Inflammatory macrophage (primary cell): ENCODE data around the gene SLC12A3.

Experiments used
- DNase-seq, 2 donors: peaks; one replicate each; pipeline ENCODE4 v3.0.0-alpha.2; 2020 to 2022

SLC12A3 gene

DNA sequence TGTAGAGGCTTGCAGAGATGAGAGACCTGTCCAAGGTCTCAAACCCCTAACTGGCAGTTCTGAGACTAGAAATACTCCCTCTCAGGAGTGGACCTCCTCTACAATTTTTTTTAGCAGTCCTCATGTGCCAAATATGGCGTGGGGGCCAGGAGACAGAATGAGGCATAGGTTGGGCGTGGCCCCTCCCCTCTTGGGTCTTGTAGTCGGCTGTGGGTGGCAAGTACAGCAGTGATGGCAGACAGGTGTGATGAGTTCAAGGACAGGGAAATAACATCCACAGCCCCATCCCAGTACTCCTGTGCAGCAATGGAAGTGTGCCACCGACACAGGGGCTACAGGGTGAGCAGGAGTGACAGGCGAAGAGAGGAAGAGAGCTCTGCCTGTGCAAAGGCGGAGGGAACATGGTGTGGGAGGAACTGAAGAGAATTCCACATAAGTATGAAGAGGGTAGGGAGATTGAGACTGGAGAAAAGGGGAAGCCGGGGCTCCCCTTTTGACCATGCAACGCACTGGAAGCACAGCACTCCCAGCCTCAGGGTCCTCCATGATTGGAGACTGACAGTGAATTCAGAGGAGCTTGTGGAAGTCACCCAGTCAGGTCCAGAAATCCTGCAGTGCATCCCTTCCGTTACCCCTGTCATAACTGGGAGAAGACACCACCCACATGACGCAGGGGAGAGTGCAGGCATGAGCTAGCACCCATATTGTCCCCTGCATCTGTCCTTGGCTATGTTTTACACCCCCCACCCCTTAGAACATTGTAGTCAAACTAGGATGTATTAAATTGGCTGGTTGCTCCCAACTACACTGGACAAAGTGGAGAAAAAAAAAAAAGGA, 82.0 kb downstream of the SLC12A3 start:
- peak; percentile 12 to 52 for DNase-seq

DNA sequence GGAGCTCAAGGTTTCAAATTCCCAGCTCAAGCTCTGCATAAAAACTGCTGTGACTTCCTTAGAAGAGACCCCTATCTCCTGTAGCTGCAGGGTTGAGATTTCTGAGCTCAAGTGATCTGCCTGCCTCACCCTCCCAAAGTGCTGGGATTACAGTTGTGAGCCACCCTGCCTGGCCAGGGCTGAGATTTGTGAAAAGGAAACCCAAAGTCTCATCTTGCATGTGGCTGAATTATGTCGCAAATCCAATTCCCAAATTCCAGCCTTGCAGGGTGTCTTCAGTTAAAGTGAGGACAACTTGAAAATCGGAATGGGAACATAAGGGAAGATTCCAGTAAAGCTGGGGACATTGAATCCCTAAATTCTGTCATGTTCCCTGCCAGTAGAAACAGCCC, 82.6 kb downstream of the SLC12A3 start:
- peak in 1 of 2 donors; percentile 1 for DNase-seq

DNA sequence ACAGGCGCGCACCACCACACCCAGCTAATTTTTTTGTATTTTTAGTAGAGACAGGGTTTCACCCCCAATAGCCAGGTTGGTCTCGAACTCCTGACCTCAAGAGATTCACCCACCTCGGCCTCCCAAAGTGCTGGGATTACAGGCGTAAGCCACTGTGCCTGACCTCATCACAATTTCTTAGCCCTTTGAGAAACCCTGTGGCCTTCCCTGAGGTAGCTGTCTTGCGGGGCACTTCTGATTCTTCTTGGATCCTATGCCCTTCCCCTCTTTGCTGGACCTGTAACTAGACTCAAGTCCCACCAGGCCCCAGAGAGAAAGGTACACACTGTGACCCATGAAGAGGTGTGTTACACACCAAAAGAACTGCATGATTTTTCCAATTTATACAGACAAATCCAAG, 83.2 kb downstream of the SLC12A3 start:
- DNase-seq = peak in 1 of 2 donors; percentile 1

DNA sequence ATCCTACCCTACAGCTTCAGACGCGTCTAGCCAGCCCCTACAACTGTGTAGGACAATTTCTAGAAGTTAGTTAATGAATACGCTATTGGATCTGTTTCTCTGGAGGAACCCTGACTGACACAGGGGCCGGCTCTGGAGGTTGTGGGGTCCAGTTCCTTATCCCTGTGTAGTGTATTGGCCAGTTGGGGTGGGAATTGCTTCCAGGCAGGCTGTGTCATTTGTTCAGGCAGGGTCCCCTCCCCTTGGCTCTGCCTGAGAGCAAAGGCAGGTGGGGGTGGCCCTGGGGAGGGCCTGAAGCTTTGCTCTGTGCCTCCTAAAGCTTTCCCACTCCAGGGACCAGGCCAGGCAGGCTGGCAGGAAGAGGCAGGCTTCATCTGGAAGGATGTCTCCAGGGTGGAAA, 85.0 kb downstream of the SLC12A3 start:
- peak in 1 of 2 donors; percentile 0 for DNase-seq

DNA sequence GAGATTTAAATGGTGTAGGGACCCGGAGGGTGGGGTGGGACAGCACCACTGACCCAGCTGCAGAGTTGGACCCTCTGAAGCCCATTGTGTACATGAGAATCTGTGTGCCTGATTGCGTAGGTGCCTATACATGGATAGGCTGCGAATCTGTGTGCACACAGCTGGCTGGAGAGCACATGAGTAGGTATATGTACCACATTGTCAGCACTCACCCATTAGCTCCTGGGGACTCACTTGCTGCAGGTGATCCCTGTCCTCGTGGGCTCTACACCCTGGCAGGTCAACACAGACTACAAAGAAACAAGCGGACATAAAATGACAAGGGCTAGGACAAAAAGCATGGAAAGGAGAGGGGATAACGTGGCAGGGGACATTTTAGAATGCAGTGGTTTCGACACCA, 85.4 kb downstream of the SLC12A3 start:
- DNase-seq = peak in 1 of 2 donors; percentile 1

- DNase-seq = peak; percentile 89 to 96
These were observed 86.1 kb downstream of the SLC12A3 start for GRCh38 chr16:56950881-56951771.

- peak in 1 of 2 donors; percentile 0 for DNase-seq
These were observed 88.0 kb downstream of the SLC12A3 start for GRCh38 chr16:56953006-56953405.

- DNase-seq = peak in 1 of 2 donors; percentile 2
These were observed 91.1 kb downstream of the SLC12A3 start for GRCh38 chr16:56956076-56956475.

DNA sequence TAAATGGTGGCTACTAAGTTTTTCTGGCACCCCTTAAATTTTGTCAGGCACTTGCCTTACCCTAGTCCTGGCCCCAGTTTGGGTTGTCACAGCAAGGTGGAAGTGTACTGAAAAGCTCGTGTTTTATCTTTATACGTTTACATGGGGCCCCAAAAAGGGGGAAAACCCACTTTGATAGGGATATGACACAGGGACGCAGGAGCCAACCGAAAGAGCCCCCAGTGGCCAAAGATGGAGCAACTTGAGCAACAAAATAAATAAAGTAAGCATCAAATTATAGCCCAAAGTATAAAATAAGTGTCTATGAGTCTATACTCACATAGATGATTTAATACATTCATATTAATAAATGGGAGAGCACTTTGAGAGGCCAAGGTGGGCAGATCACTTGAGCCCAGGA, 91.7 kb downstream of the SLC12A3 start:
- DNase-seq = peak in 1 of 2 donors; percentile 2

DNA sequence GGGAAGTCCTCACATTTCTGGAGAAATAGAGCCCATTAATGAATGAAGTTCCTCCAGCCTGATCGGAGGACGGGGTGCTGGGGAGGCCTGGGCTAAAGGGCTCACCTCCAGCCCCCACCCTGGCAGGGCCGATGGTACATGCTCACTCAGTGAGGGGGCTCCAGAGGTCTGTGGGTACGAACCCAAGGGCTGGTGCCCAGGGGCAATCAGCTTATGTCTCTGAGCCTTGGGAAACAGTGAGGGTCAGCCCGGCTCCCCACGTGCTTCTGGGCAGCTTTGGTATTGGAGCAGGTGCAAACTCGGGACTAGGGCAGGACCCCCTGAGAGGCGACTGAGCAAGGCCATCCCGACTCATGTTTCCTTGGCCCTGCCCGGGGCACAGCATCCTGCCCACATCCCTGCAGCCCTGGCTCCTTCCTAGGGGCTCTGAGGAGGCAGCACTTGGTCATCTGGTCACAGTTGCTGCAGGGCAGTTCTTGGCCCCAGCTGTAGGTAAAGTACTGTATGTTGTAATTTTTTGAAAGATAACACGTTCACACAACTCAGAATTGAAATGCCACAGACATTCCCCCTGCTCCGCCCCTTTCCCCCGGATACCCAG, 95.8 kb downstream of the SLC12A3 start:
- DNase-seq = no peak

DNA sequence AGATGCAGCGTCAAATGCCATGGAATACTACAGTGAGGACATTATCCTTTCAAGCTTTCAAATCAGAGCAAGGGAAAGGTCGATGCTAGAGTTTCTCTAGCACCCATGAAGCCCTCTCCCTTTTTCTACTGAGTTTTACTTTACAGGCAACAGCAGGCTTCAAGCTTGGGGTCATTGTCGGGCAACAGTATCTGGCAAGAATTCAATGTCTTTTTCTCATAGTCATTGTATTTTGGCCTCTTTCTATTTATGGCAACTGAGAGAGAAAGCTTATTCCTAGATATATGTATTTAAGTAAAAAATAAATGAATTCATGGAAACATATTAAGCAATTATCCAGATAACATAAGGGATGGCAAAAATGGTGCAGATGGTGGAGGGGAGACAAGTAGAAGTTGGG, 96.4 kb downstream of the SLC12A3 start:
- no peak for DNase-seq

DNA sequence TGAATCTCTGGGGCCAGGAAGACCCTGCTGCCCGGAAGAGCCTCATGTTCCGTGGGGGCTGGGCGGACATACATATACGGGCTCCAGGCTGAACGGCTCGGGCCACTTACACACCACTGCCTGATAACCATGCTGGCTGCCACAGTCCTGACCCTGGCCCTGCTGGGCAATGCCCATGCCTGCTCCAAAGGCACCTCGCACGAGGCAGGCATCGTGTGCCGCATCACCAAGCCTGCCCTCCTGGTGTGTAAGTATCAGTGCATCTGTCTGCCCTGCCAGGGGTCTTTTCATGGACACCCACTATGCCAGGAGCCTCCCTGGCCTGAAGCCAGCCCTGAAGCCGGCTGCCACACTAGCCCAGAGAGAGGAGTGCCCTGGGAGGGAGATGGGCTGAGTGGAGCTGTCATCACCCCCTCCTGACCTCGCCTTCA, 96.9 kb downstream of the SLC12A3 start, which contains the start of gene CETP:
TSS of gene CETP (plus strand) at position 100 of the 431 bp plus-strand sequence. CDS start at position 130, 30 bp downstream.
- DNase-seq = no peak

GRCh38 chr16:56964243-56965148, 99.5 kb downstream of the SLC12A3 start:
- peak; percentile 88 to 93 for DNase-seq
